ENCODE measurements around the gene RALGAPA2.

The RALGAPA2 gene

GRCh38 chr20:20721489-20721888, 9.0 kb upstream of the RALGAPA2 start:
- no peak for DNase-seq (ENCODE audit: low read depth in 2 of 3, low spot score in 1 of 3)

- no peak for DNase-seq (ENCODE audit: low read depth in 2 of 3, low spot score in 1 of 3)
These were observed 7.7 kb upstream of the RALGAPA2 start for GRCh38 chr20:20720158-20720557.

GRCh38 chr20:20719411-20719810, 7.0 kb upstream of the RALGAPA2 start:
- no peak for DNase-seq (ENCODE audit: low read depth in 2 of 3, low spot score in 1 of 3)

GRCh38 chr20:20713244-20713765, 861 bp upstream of the RALGAPA2 start:
- no peak for DNase-seq (ENCODE audit: low read depth in 2 of 3, low spot score in 1 of 3)

- no peak for DNase-seq (ENCODE audit: low read depth in 2 of 3, low spot score in 1 of 3)
These were observed 405 bp downstream of the RALGAPA2 start for GRCh38 chr20:20712004-20712473.

GRCh38 chr20:20711413-20711812, 1.0 kb downstream of the RALGAPA2 start:
- DNase-seq (ENCODE audit: low read depth in 2 of 3, low spot score in 1 of 3): no peak

- no peak for DNase-seq (ENCODE audit: low read depth in 2 of 3, low spot score in 1 of 3)
These were observed 1.8 kb downstream of the RALGAPA2 start for GRCh38 chr20:20710443-20711315.

GRCh38 chr20:20709887-20710286, 2.6 kb downstream of the RALGAPA2 start:
- no peak for DNase-seq (ENCODE audit: low read depth in 2 of 3, low spot score in 1 of 3)

- no peak for DNase-seq (ENCODE audit: low read depth in 2 of 3, low spot score in 1 of 3)
These were observed 6.2 kb downstream of the RALGAPA2 start for GRCh38 chr20:20706285-20706684.

- no peak for DNase-seq (ENCODE audit: low read depth in 2 of 3, low spot score in 1 of 3)
These were observed 9.9 kb downstream of the RALGAPA2 start for GRCh38 chr20:20702330-20703245.

GRCh38 chr20:20699917-20700316, 12.5 kb downstream of the RALGAPA2 start:
- no peak for DNase-seq (ENCODE audit: low read depth in 2 of 3, low spot score in 1 of 3)

- no peak for DNase-seq (ENCODE audit: low read depth in 2 of 3, low spot score in 1 of 3)
These were observed 13.3 kb downstream of the RALGAPA2 start for GRCh38 chr20:20699144-20699543.

GRCh38 chr20:20697325-20697845, 15.1 kb downstream of the RALGAPA2 start:
- no peak for DNase-seq (ENCODE audit: low read depth in 2 of 3, low spot score in 1 of 3)

GRCh38 chr20:20695250-20695816, 17.1 kb downstream of the RALGAPA2 start:
- DNase-seq (ENCODE audit: low read depth in 2 of 3, low spot score in 1 of 3): no peak

- no peak for DNase-seq (ENCODE audit: low read depth in 2 of 3, low spot score in 1 of 3)
These were observed 17.9 kb downstream of the RALGAPA2 start for GRCh38 chr20:20694591-20694990.

GRCh38 chr20:20692587-20692986, 19.9 kb downstream of the RALGAPA2 start:
- DNase-seq (ENCODE audit: low read depth in 2 of 3, low spot score in 1 of 3): no peak

- DNase-seq (ENCODE audit: low read depth in 2 of 3, low spot score in 1 of 3): no peak
These were observed 20.8 kb downstream of the RALGAPA2 start for GRCh38 chr20:20691477-20692235.

- DNase-seq (ENCODE audit: low read depth in 2 of 3, low spot score in 1 of 3): no peak
These were observed 21.6 kb downstream of the RALGAPA2 start for GRCh38 chr20:20690676-20691476.

GRCh38 chr20:20687319-20687718, 25.1 kb downstream of the RALGAPA2 start:
- DNase-seq (ENCODE audit: low read depth in 2 of 3, low spot score in 1 of 3): no peak

Measured in stimulated activated CD4-positive, alpha-beta T cell treated with anti-CD3 and anti-CD28 coated beads, Interleukin-12 subunit alpha, Interleukin-12 subunit beta, amount 100 ng/mL, for 48 hours (primary cell).